DND-41 (cell line): ENCODE results near the gene ARF1.

ENCODE experiments used
- ATAC-seq: fragments of 200-7000 bp; cut with Tn5 transposase; 3 replicates; pipeline ENCODE4 v1.9.1; 2021; ENCODE audit warnings: low read depth; ENCODE audit not compliant: insufficient read depth
- DNase-seq: peaks from one replicate; pipeline ENCODE4 v3.0.0-alpha.2; 2020
- H2AFZ ChIP-seq: 2 replicates; pipeline ENCODE4 v1.6.0; 2012; ENCODE audit warnings: low read depth, low read length
- H3K27ac ChIP-seq: 2 replicates; pipeline ENCODE4 v1.5.1; 2012; ENCODE audit warnings: low read length, inconsistent platforms
- H3K27me3 ChIP-seq: fragments of 200-600 bp; sonication (generic); 2 replicates; pipeline ENCODE4 v1.6.0; 2012; ENCODE audit warnings: low read length, mild to moderate bottlenecking, inconsistent platforms; ENCODE audit not compliant: insufficient read depth, poor library complexity
- H3K36me3 ChIP-seq: 2 replicates; pipeline ENCODE4 v1.5.1; 2012; ENCODE audit warnings: low read length, inconsistent platforms; ENCODE audit not compliant: insufficient read depth
- H3K4me1 ChIP-seq: 2 replicates; pipeline ENCODE4 v1.5.1; 2012; ENCODE audit warnings: mild to moderate bottlenecking, low read length; ENCODE audit not compliant: insufficient read depth
- H3K4me2 ChIP-seq: 2 replicates; pipeline ENCODE4 v1.6.0; 2012; ENCODE audit warnings: mild to moderate bottlenecking, moderate library complexity, low read length, inconsistent platforms; ENCODE audit not compliant: insufficient read depth
- H3K4me3 ChIP-seq, 2 experiments: fragments of 200-600 bp in 1 of 2; shearing (Covaris generic) in 1 of 2; 2 replicates each; pipeline ENCODE4 v1.5.1; 2012 to 2016; ENCODE audit warnings: inconsistent platforms in 2 of 2, low read length in 2 of 2, mild to moderate bottlenecking in 2 of 2, low read depth in 1 of 2, moderate library complexity in 1 of 2
- H3K79me2 ChIP-seq: 2 replicates; pipeline ENCODE4 v1.6.0; 2012; ENCODE audit warnings: low read length, inconsistent platforms; ENCODE audit not compliant: insufficient read depth
- H3K9ac ChIP-seq: 2 replicates; pipeline ENCODE4 v1.6.0; 2012; ENCODE audit warnings: low read depth, mild to moderate bottlenecking, inconsistent platforms, low read length, moderate library complexity
- H3K9me3 ChIP-seq: 2 replicates; pipeline ENCODE4 v1.5.1; 2012; ENCODE audit warnings: low read length, moderate library complexity, mild to moderate bottlenecking, inconsistent platforms; ENCODE audit not compliant: insufficient read depth, severe bottlenecking
- H4K20me1 ChIP-seq: 2 replicates; pipeline ENCODE4 v1.6.0; 2012; ENCODE audit warnings: low read length; ENCODE audit not compliant: insufficient read depth
- CTCF ChIP-seq: IDR thresholded peaks from 2 replicates; pipeline ENCODE4 v1.5.1; 2012; ENCODE audit warnings: borderline replicate concordance, low read length, moderate library complexity, mild to moderate bottlenecking; ENCODE audit not compliant: poor library complexity, severe bottlenecking; ENCODE audit errors: extremely low read depth
- EZH2 ChIP-seq: IDR thresholded peaks from 3 replicates; pipeline ENCODE4 v1.6.1; 2012; ENCODE audit warnings: borderline replicate concordance, low read depth, mild to moderate bottlenecking, moderate library complexity, low read length, inconsistent platforms; ENCODE audit not compliant: severe bottlenecking

Gene ARF1

GRCh38 chr1:228140724-228141225 is 58.3 kb downstream of the ARF1 start:
- H3K79me2 ChIP-seq, result peaks cover 57% of the 10 kb centered on the region

GRCh38 chr1:228141226-228142044 is 58.9 kb downstream of the ARF1 start:
- Histone ChIP-seq H3K4me2 (peak overlapping the region; percentile 95), H2AFZ (peak overlapping the region; percentile 39; the same call in 1 of the 2 replicates), H3K4me1 (peaks cover 45% of the 10 kb centered on the region), H4K20me1 (peaks cover 62% of the 10 kb centered on the region), H3K27me3 (peaks cover 6% of the 10 kb centered on the region), H3K36me3 (peaks cover 55% of the 10 kb centered on the region), H3K4me3 (peak overlapping the region; percentile 99), H3K9me3 (no peaks in the 10 kb centered on the region), H3K79me2 (peaks cover 64% of the 10 kb centered on the region), H3K27ac (peak overlapping the region; percentile 88), H3K9ac (peak overlapping the region; percentile 92)
- peak; percentile 13; the same call in 2 of the 3 replicates for ATAC-seq
- TF ChIP-seq EZH2 (no peak), CTCF (no peak)
- peak; percentile 74 for DNase-seq

More at GRCh38 chr1:228140724-228141225, 58.3 kb downstream of the ARF1 start:
- Histone ChIP-seq H3K36me3 (peaks cover 49% of the 10 kb centered on the region), H3K4me2 (peak overlapping the region; percentile 95), H3K4me1 (peaks cover 45% of the 10 kb centered on the region), H3K9me3 (no peaks in the 10 kb centered on the region), H3K27ac (peak overlapping the region; percentile 88), H4K20me1 (peaks cover 56% of the 10 kb centered on the region), H3K4me3 (peak overlapping the region; percentile 99), H3K9ac (peak overlapping the region; percentile 92), H3K27me3 (peaks cover 11% of the 10 kb centered on the region), H2AFZ (peak overlapping the region; percentile 89)
- DNase-seq, result no peak
- TF ChIP-seq EZH2 (no peak), CTCF (no peak)
- ATAC-seq, result peak; percentile 3; the same call in 2 of the 3 replicates

GRCh38 chr1:228142155-228142691 is 59.7 kb downstream of the ARF1 start:
- Histone ChIP-seq H3K79me2 (peaks cover 72% of the 10 kb centered on the region), H2AFZ (no peak overlapping the region), H3K27ac (peak overlapping the region; percentile 88), H3K27me3 (no peaks in the 10 kb centered on the region), H4K20me1 (peaks cover 70% of the 10 kb centered on the region), H3K36me3 (peaks cover 63% of the 10 kb centered on the region), H3K4me3 (peak overlapping the region in 1 of 2 experiments; percentile 99; a peak in 3 of 4 replicates), H3K4me1 (peaks cover 45% of the 10 kb centered on the region), H3K9me3 (no peaks in the 10 kb centered on the region), H3K4me2 (peak overlapping the region; percentile 95), H3K9ac (peak overlapping the region; percentile 92)
- TF ChIP-seq EZH2 (no peak), CTCF (no peak)
- DNase-seq (peak; percentile 78), ATAC-seq (peak; percentile 19)
